Stimulated activated CD4-positive, alpha-beta T cell treated with anti-CD3 and anti-CD28 coated beads, Interleukin-4, amount 100 ng/mL, for 48 hours (primary cell): ENCODE results near the gene TTC38.
"Not testable (repeated sequence)": the region's sequence is repeated elsewhere in the genome, so short reads cannot be mapped to it uniquely, and the experiment has no call there.

ENCODE experiments used
- DNase-seq, 2 donors: peaks; one replicate each; pipeline ENCODE4 v3.0.0-alpha.2; 2020; ENCODE audit warnings: low read depth in 2 of 2

The TTC38 gene

GRCh38 chr22:46296257-46297150, 28.7 kb downstream of the TTC38 start, which contains the start of gene GTSE1:
TSS of gene GTSE1 (plus strand) at chr22:46296870. CDS start at chr22:46297401, 531 bp downstream.
- peak; percentile 92 to 95 for DNase-seq

GRCh38 chr22:46297151-46297812, 29.5 kb downstream of the TTC38 start:
- no peak for DNase-seq

GRCh38 chr22:46299101-46299500, 31.3 kb downstream of the TTC38 start:
- DNase-seq = no peak

GRCh38 chr22:46300491-46300890, 32.7 kb downstream of the TTC38 start:
- no peak for DNase-seq

GRCh38 chr22:46303347-46303965, 35.6 kb downstream of the TTC38 start:
- no peak for DNase-seq

GRCh38 chr22:46308283-46308988, 40.6 kb downstream of the TTC38 start:
- DNase-seq = no peak

GRCh38 chr22:46309526-46310085, 41.8 kb downstream of the TTC38 start:
- DNase-seq = no peak

GRCh38 chr22:46312056-46312455, 44.2 kb downstream of the TTC38 start:
- no peak for DNase-seq

- not testable (repeated sequence) for DNase-seq
These were observed 45.0 kb downstream of the TTC38 start for GRCh38 chr22:46312848-46313247.

- no peak for DNase-seq
These were observed 48.2 kb downstream of the TTC38 start for GRCh38 chr22:46315976-46316375.

GRCh38 chr22:46317646-46318045, 49.8 kb downstream of the TTC38 start:
- DNase-seq = no peak

- DNase-seq = no peak
These were observed 50.8 kb downstream of the TTC38 start for GRCh38 chr22:46318576-46318975.

GRCh38 chr22:46319319-46319718, 51.5 kb downstream of the TTC38 start:
- no peak for DNase-seq

GRCh38 chr22:46320166-46320710, 52.4 kb downstream of the TTC38 start:
- DNase-seq = no peak

GRCh38 chr22:46320716-46321386, 53.0 kb downstream of the TTC38 start:
- no peak for DNase-seq

- DNase-seq = no peak
These were observed 54.9 kb downstream of the TTC38 start for GRCh38 chr22:46322711-46323110.

- DNase-seq = no peak
These were observed 55.4 kb downstream of the TTC38 start for GRCh38 chr22:46323162-46323561.

- DNase-seq = no peak
These were observed 58.4 kb downstream of the TTC38 start for GRCh38 chr22:46326066-46326680.

GRCh38 chr22:46327691-46328465, 60.1 kb downstream of the TTC38 start:
- DNase-seq = no peak
